ENCODE data around the gene MPDU1. TPM values are rescaled to one million over a fixed set of nuclear protein-coding genes. Genes with fewer than 3 reads are reported as not detected.

MPDU1 gene
- total and polyA plus RNA-seq, 2 of the 13 experiments (the other 11 are each of a cell fraction or from before 2014, with no cell fraction given), result 112 to 167 TPM

DNA sequence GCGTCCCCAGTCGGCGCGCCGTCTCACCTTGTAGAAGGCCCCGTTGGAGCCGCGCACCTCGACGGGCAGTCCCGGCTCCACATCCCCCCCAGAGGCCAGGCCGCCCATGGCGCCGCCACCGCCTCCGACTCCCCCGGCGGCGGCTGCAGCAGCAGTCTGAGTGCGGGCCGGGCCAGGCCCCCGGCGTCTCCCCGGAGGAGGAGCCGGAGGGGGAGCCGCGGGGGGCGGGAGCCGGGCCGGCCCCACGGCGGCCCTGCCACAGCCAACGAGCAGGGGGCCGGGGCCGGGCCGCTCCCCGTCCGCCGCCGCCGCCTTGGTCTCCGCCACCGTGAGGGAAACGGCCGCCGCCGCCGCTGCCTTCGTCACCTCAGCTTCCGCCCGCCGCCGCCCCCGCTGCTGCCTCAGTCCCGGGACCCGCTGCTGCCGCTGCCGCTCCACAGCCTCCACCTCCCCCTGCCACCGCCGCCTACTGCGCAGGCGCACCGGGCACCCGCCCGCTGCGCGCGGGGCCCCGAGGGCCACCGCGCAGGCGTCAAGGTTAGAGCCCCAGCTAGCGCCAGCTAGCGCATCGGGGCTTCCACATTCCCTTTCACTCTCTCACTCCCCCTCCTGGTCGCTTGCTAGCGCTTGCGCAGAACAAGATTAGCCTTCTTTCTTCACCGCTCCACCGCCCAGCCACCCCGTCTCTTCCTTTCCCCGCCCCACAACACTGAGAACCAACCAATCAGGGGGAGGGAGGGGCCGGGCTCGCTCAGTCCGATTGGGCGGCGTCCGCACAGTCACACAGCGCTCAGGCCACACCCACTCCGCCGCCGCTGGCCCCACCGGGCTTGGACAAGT is 31.0 kb downstream of the MPDU1 start, which contains the start of gene FXR2 (continued):
- TF ChIP-seq MYPOP (CRISPR knock-in tag; IDR thresholded peaks at IDR 0.05) (peak; percentile 97), ZNF543 (CRISPR knock-in tag; IDR thresholded peaks at IDR 0.05) (no peak), MEIS1 (CRISPR knock-in tag; IDR thresholded peaks at IDR 0.05; ENCODE audit: borderline replicate concordance) (no peak), ZNF790 (CRISPR knock-in tag; IDR thresholded peaks at IDR 0.05; ENCODE audit: borderline replicate concordance) (no peak), HOXA3 (CRISPR knock-in tag; IDR thresholded peaks at IDR 0.05) (no peak; the same call in 1 of the 2 replicates), ZFY (CRISPR knock-in tag; IDR thresholded peaks at IDR 0.05) (peak; percentile 80), PHF20 (CRISPR knock-in tag; IDR thresholded peaks at IDR 0.05) (no peak), HNRNPLL (IDR thresholded peaks at IDR 0.05; ENCODE audit: low read depth, low read length, poor library complexity, severe bottlenecking) (peak; percentile 86), ARHGAP35 (CRISPR knock-in tag; IDR thresholded peaks at IDR 0.05; ENCODE audit: borderline replicate concordance) (no peak), ZNF710 (CRISPR knock-in tag; IDR thresholded peaks at IDR 0.05; ENCODE audit: borderline replicate concordance) (no peak), ZBTB2 (CRISPR knock-in tag; IDR thresholded peaks at IDR 0.05; ENCODE audit: low read depth) (0 out of 2 replicates have a peak, but pooled peaks have one; percentile 62), SMC3 (IDR thresholded peaks at IDR 0.05; ENCODE audit: low read length) (0 out of 2 replicates have a peak, but pooled peaks have one; percentile 7), RBM39 (IDR thresholded peaks at IDR 0.05; ENCODE audit: low read depth, low read length, poor library complexity, severe bottlenecking) (no peak), ZNF143 (CRISPR knock-in tag; IDR thresholded peaks at IDR 0.05) (no peak), ZNF432 (CRISPR knock-in tag; IDR thresholded peaks at IDR 0.05; ENCODE audit: borderline replicate concordance) (no peak), ZNF607 (CRISPR knock-in tag; IDR thresholded peaks at IDR 0.05; ENCODE audit: borderline replicate concordance) (no peak), ZNF766 (CRISPR knock-in tag; IDR thresholded peaks at IDR 0.05; ENCODE audit: borderline replicate concordance) (no peak), RFX3 (CRISPR knock-in tag; IDR thresholded peaks at IDR 0.05) (no peak), ZNF639 (CRISPR knock-in tag; conservative IDR thresholded peaks at IDR 0.05) (no peak), ELF1 (CRISPR knock-in tag; IDR thresholded peaks at IDR 0.05) (no peak; the same call in 1 of the 2 replicates)
- TF ChIP-seq, protein P1, sequence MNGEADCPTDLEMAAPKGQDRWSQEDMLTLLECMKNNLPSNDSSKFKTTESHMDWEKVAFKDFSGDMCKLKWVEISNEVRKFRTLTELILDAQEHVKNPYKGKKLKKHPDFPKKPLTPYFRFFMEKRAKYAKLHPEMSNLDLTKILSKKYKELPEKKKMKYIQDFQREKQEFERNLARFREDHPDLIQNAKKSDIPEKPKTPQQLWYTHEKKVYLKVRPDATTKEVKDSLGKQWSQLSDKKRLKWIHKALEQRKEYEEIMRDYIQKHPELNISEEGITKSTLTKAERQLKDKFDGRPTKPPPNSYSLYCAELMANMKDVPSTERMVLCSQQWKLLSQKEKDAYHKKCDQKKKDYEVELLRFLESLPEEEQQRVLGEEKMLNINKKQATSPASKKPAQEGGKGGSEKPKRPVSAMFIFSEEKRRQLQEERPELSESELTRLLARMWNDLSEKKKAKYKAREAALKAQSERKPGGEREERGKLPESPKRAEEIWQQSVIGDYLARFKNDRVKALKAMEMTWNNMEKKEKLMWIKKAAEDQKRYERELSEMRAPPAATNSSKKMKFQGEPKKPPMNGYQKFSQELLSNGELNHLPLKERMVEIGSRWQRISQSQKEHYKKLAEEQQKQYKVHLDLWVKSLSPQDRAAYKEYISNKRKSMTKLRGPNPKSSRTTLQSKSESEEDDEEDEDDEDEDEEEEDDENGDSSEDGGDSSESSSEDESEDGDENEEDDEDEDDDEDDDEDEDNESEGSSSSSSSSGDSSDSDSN (CRISPR knock-in tag; IDR thresholded peaks at IDR 0.05), result peak; percentile 77

Measured in HepG2 (cell line).